AG08395 (cell line): Measurements from ENCODE around the gene PAF1.

Experiments used
- DNase-seq: peaks from one replicate; pipeline ENCODE4 v3.0.0; 2012; ENCODE audit warnings: mixed read lengths, low spot score

PAF1 gene

GRCh38 chr19:39417463-39418181, 26.7 kb upstream of the PAF1 start:
- DNase-seq, result no peak

GRCh38 chr19:39416152-39417120, 25.5 kb upstream of the PAF1 start:
- DNase-seq, result no peak

GRCh38 chr19:39415111-39416046, 24.5 kb upstream of the PAF1 start:
- DNase-seq, result no peak

GRCh38 chr19:39413911-39414608, 23.2 kb upstream of the PAF1 start:
- DNase-seq, result no peak

GRCh38 chr19:39413272-39413910, 22.5 kb upstream of the PAF1 start:
- peak; percentile 66 for DNase-seq

- no peak for DNase-seq
These were observed 22.0 kb upstream of the PAF1 start for GRCh38 chr19:39412867-39413271.

GRCh38 chr19:39412100-39412866, 21.4 kb upstream of the PAF1 start, which contains the start of gene PLEKHG2:
TSS of gene PLEKHG2 (plus strand) at chr19:39412669. CDS start at chr19:39414087, 1,418 bp downstream.
- peak; percentile 97 for DNase-seq

GRCh38 chr19:39411832-39412099, 20.9 kb upstream of the PAF1 start:
- peak; percentile 67 for DNase-seq

GRCh38 chr19:39411081-39411831, 20.4 kb upstream of the PAF1 start:
- DNase-seq, result no peak

- no peak for DNase-seq
These were observed 19.9 kb upstream of the PAF1 start for GRCh38 chr19:39410831-39411080.

GRCh38 chr19:39410017-39410830, 19.3 kb upstream of the PAF1 start:
- DNase-seq, result no peak

- DNase-seq, result peak; percentile 56
These were observed 18.5 kb upstream of the PAF1 start for GRCh38 chr19:39409208-39410016.

GRCh38 chr19:39408392-39409207, 17.7 kb upstream of the PAF1 start:
- no peak for DNase-seq

GRCh38 chr19:39407660-39408391, 16.9 kb upstream of the PAF1 start:
- DNase-seq, result no peak

- DNase-seq, result no peak
These were observed 16.4 kb upstream of the PAF1 start for GRCh38 chr19:39407410-39407659.

GRCh38 chr19:39406656-39407409, 15.9 kb upstream of the PAF1 start, which contains the start of gene ZFP36:
TSS of gene ZFP36 (plus strand) at chr19:39406847. CDS start at chr19:39406905, 58 bp downstream.
- DNase-seq, result peak; percentile 81
